Measurements from ENCODE around the gene SORCS2. TPM values are rescaled to one million over a fixed set of nuclear protein-coding genes. Genes with fewer than 3 reads are reported as not detected.

The SORCS2 gene
- total and polyA plus RNA-seq, 2 donors (not counting 1 experiment from before 2014, with no cell fraction given) = not detected

- POLR2A ChIA-PET = no interaction called here
- Histone ChIP-seq H3K36me3 (replicated peaks in 1 of 2; ENCODE audit: control extremely low read depth in 1 of 2, control insufficient read depth in 1 of 2, extremely low read depth in 1 of 2, insufficient read depth in 2 of 2, low read length in 1 of 2) (no peaks in the 10 kb centered on the region), H3K4me2 (replicated peaks; ENCODE audit: low read depth, low read length, poor library complexity, severe bottlenecking) (no peak overlapping the region), H3K27ac (ENCODE audit: low read length in 2 of 2) (no peak overlapping the region), H2AFZ (ENCODE audit: insufficient read depth, low read depth, low read length, poor library complexity, severe bottlenecking) (no peak overlapping the region), H3K9me3 (ENCODE audit: control extremely low read depth in 1 of 3, control insufficient read depth in 2 of 3, insufficient read depth in 1 of 3, low read length in 2 of 3) (peaks cover 0 to 24% (median 0%) of the 10 kb centered on the region in 3 donors), H3K79me2 (ENCODE audit: control insufficient read depth, insufficient read depth, low read length) (no peaks in the 10 kb centered on the region), H3K4me1 (ENCODE audit: control insufficient read depth in 2 of 2, insufficient read depth in 2 of 2, low read length in 2 of 2) (no peaks in the 10 kb centered on the region), H3K27me3 (replicated peaks in 1 of 4; ENCODE audit: control extremely low read depth in 1 of 4, control insufficient read depth in 3 of 4, insufficient read depth in 4 of 4, low read length in 3 of 4) (no peaks in the 10 kb centered on the region), H4K20me1 (ENCODE audit: control insufficient read depth, insufficient read depth, low read length, poor library complexity, severe bottlenecking) (no peaks in the 10 kb centered on the region), H3K9ac (ENCODE audit: low read length) (no peak overlapping the region), H3K4me3 (ENCODE audit: control extremely low read depth in 1 of 5, extremely low read depth in 1 of 5, insufficient read depth in 1 of 5, low read depth in 2 of 5, low read length in 4 of 5) (no peak overlapping the region)
- Mint-ChIP-seq H3K27ac (no peak overlapping the region), H3K4me1 (no peaks in the 10 kb centered on the region), H3K4me3 (no peak overlapping the region), H3K9me3 (ENCODE audit: insufficient read depth) (no peaks in the 10 kb centered on the region), H3K27me3 (no peaks in the 10 kb centered on the region)
- DNase-seq = no peak
- intact Hi-C loops (cut with micrococcal nuclease) = no loop called here
- TF ChIP-seq EZH2 (IDR thresholded peaks at IDR 0.05; ENCODE audit: borderline replicate concordance, insufficient read depth, low read depth, low read length, poor library complexity, severe bottlenecking) (no peak), CTCF (IDR thresholded peaks at IDR 0.05) (no peak)
- WGBS (ENCODE audit: insufficient coverage) = 90% methylated on average over 12 of the region's 12 CpGs
- ATAC-seq (ENCODE audit: low read depth) = no peak
- CTCF ChIA-PET = no interaction called here
These were observed 443.8 kb downstream of the SORCS2 start for GRCh38 chr4:7636240-7636508.

GRCh38 chr4:7637139-7637538 is 444.8 kb downstream of the SORCS2 start:
- Histone ChIP-seq H2AFZ (ENCODE audit: insufficient read depth, low read depth, low read length, poor library complexity, severe bottlenecking) (no peak overlapping the region), H3K27ac (ENCODE audit: low read length in 2 of 2) (no peak overlapping the region), H4K20me1 (ENCODE audit: control insufficient read depth, insufficient read depth, low read length, poor library complexity, severe bottlenecking) (no peaks in the 10 kb centered on the region), H3K36me3 (replicated peaks in 1 of 2; ENCODE audit: control extremely low read depth in 1 of 2, control insufficient read depth in 1 of 2, extremely low read depth in 1 of 2, insufficient read depth in 2 of 2, low read length in 1 of 2) (no peaks in the 10 kb centered on the region), H3K4me1 (ENCODE audit: control insufficient read depth in 2 of 2, insufficient read depth in 2 of 2, low read length in 2 of 2) (no peaks in the 10 kb centered on the region), H3K27me3 (replicated peaks in 1 of 4; ENCODE audit: control extremely low read depth in 1 of 4, control insufficient read depth in 3 of 4, insufficient read depth in 4 of 4, low read length in 3 of 4) (no peaks in the 10 kb centered on the region), H3K4me2 (replicated peaks; ENCODE audit: low read depth, low read length, poor library complexity, severe bottlenecking) (no peak overlapping the region), H3K79me2 (ENCODE audit: control insufficient read depth, insufficient read depth, low read length) (no peaks in the 10 kb centered on the region), H3K9ac (ENCODE audit: low read length) (no peak overlapping the region), H3K4me3 (ENCODE audit: control extremely low read depth in 1 of 5, extremely low read depth in 1 of 5, insufficient read depth in 1 of 5, low read depth in 2 of 5, low read length in 4 of 5) (no peak overlapping the region), H3K9me3 (ENCODE audit: control extremely low read depth in 1 of 3, control insufficient read depth in 2 of 3, insufficient read depth in 1 of 3, low read length in 2 of 3) (peaks cover 0 to 26% (median 0%) of the 10 kb centered on the region in 3 donors)
- ATAC-seq (ENCODE audit: low read depth) (no peak), DNase-seq (no peak)
- CTCF ChIA-PET = no interaction called here
- H3K4me3 Mint-ChIP-seq = no peak overlapping the region
- H3K9me3 Mint-ChIP-seq (ENCODE audit: insufficient read depth) = no peaks in the 10 kb centered on the region
- H3K4me1 Mint-ChIP-seq = no peaks in the 10 kb centered on the region
- no peak overlapping the region for H3K27ac Mint-ChIP-seq
- WGBS (ENCODE audit: insufficient coverage) = 96% methylated on average over 13 of the region's 13 CpGs
- H3K27me3 Mint-ChIP-seq = no peaks in the 10 kb centered on the region
- TF ChIP-seq EZH2 (IDR thresholded peaks at IDR 0.05; ENCODE audit: borderline replicate concordance, insufficient read depth, low read depth, low read length, poor library complexity, severe bottlenecking) (no peak), CTCF (IDR thresholded peaks at IDR 0.05) (no peak)
- intact Hi-C loops (cut with micrococcal nuclease) = no loop called here
- POLR2A ChIA-PET = no interaction called here
